ENCODE data around the gene DOCK3.
"Not testable (repeated sequence)": the region's sequence is repeated elsewhere in the genome, so short reads cannot be mapped to it uniquely, and the experiment has no call there.

DOCK3 gene

GRCh38 chr3:51106242-51106876 is 431.6 kb downstream of the DOCK3 start:
- no peak for DNase-seq (ENCODE audit: low read depth)

GRCh38 chr3:51110586-51110985 is 435.9 kb downstream of the DOCK3 start:
- no peak for DNase-seq (ENCODE audit: low read depth)

DNA sequence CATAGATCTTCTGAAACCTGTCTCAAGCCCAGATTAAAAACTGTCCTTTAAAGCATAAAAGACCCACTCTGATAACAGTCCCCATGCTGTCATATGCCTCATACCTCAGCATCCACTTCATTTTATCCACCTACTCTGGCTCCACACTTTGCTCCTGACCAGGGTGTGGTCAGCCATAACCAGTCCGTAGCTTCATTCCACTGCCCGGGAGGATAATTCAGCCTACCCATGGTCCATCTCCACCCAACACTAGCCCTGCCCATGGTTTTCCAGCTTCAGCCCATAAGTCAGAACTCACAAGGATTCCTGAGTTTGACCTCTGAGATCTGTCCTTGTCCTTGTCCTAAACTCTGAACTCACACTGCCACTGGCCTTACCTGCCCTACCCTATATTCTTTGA is 448.2 kb downstream of the DOCK3 start:
- DNase-seq (ENCODE audit: low read depth), result no peak

- DNase-seq (ENCODE audit: low read depth), result no peak
These were observed 448.8 kb downstream of the DOCK3 start for GRCh38 chr3:51123531-51123930.

- not testable (repeated sequence) for DNase-seq (ENCODE audit: low read depth)
These were observed 456.9 kb downstream of the DOCK3 start for GRCh38 chr3:51131607-51132006.

DNA sequence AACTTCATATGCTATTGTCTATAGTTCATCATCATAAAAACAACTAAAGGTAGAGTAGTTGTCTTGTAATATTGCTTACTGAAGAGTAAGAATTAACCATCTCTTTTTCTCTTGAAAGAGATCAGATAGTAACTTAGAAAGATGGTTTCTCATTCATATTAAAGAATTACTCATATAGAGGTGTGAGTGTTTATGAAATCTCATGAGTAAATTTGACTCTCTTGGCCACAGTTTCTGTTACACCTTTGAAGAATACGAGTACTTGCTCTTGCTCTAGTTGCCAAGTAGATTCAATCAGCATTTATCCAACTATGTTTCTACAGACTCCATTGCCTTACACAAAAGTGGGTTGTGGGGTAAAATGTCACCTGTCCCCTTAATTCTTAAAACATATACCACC is 463.0 kb downstream of the DOCK3 start:
- DNase-seq (ENCODE audit: low read depth), result no peak

- DNase-seq (ENCODE audit: low read depth), result no peak
These were observed 464.9 kb downstream of the DOCK3 start for GRCh38 chr3:51139616-51140015.

GRCh38 chr3:51141573-51141972 is 466.8 kb downstream of the DOCK3 start:
- no peak for DNase-seq (ENCODE audit: low read depth)

GRCh38 chr3:51145811-51146585 is 471.3 kb downstream of the DOCK3 start:
- no peak for DNase-seq (ENCODE audit: low read depth)

DNA sequence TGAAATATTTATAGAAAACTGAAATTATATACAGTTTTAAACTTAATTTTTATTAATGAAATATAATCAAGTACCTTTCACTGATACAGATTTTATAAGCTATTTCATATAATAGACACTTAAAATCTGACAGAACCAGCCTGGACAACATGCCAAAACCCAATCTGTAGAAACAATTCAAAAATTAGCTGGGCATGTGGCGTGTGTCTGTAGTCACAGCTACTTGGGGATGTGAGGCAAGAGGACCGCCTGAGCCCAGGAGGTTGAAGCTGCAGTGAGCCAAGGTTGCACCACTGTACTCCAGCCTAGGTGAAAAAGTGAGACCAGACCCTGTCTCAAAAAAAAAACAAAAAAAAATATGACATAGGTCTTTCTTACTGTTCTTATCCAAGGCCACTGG is 472.1 kb downstream of the DOCK3 start:
- no peak for DNase-seq (ENCODE audit: low read depth)

- DNase-seq (ENCODE audit: low read depth), result no peak
These were observed 481.4 kb downstream of the DOCK3 start for GRCh38 chr3:51156147-51156546.

GRCh38 chr3:51163051-51163450 is 488.3 kb downstream of the DOCK3 start:
- no peak for DNase-seq (ENCODE audit: low read depth)

- no peak for DNase-seq (ENCODE audit: low read depth)
These were observed 499.0 kb downstream of the DOCK3 start for GRCh38 chr3:51173518-51174271.

DNA sequence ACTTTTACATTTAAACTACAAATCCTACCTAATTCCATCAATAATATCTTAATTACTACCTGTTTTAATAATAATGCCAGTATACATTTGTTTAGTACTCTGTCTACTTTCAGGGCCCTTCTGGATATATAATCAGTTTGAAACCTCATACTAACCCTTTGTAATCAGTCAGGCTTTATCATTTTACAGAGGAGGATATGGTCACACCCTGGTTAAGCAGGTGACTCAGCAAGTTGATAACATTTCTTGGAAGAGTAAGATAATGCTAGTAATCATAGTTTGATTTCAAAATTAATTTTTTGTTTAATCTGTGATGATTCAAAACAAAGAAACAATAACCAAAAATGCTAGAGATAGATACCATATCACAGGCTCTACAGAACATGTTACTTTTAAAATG is 502.2 kb downstream of the DOCK3 start:
- DNase-seq (ENCODE audit: low read depth), result no peak

GRCh38 chr3:51186446-51186845 is 511.7 kb downstream of the DOCK3 start:
- DNase-seq (ENCODE audit: low read depth), result not testable (repeated sequence)

DNA sequence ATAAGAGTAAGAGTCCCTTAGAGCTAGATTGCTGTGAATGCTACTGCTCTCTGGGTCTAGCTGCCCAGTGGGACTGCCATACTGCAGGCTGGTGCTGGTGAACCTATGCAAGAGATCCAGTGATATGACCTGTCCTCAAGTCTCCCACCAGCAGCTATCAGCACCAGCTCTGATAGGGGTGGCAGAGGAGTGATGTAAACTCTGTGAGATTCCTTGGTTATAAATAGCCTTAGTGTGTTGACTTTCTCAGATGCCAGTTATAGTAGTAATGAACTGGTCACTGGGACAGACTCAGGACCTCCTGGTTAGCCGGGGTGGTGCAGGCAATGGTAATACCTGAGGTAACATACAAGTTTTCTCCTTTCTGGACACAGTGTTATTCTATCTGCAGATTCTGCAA is 515.5 kb downstream of the DOCK3 start:
- no peak for DNase-seq (ENCODE audit: low read depth)

DNA sequence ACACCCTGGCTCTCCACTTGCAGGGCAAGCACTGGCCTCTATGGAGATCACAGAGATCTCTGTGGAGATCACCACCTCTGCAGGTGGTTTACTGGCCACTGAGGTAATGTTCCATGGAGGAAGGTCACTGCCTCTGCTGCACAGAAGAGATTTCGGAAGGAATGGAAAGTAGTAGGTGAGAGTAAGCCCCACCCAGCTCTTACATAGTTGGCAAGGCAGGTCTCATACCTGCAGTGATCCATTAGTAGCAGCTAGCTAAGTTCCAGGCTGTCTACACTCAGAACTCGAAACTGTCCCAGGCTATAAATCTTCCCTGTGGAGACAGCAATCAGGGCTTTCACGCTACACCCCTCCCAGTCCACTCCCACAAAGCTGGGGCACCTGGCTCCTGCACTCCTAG is 516.1 kb downstream of the DOCK3 start:
- DNase-seq (ENCODE audit: low read depth), result no peak

DNA sequence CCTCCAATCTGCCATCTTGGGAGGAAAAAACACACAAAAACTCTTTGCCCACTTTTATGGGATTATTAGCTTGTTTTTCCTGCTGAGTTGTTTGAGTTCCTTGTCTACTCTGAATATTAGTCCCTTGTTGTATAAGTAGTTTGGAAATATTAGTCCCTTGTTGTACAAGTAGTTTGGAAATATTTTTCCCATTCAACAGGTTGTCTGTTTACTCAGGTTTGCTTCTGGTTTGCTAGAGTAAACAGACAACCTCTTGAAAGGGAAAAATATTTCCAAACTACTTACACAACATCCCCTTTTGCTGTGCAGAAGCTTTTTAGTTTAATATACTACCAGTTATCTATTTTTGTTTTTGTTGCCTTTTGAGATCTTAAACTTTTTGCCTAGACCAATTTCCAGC is 517.0 kb downstream of the DOCK3 start:
- no peak for DNase-seq (ENCODE audit: low read depth)

- no peak for DNase-seq (ENCODE audit: low read depth)
These were observed 523.8 kb downstream of the DOCK3 start for GRCh38 chr3:51198477-51198876.

GRCh38 chr3:51199296-51199695 is 524.6 kb downstream of the DOCK3 start:
- not testable (repeated sequence) for DNase-seq (ENCODE audit: low read depth)

GRCh38 chr3:51216291-51216690 is 541.6 kb downstream of the DOCK3 start:
- DNase-seq (ENCODE audit: low read depth), result no peak

- no peak for DNase-seq (ENCODE audit: low read depth)
These were observed 547.2 kb downstream of the DOCK3 start for GRCh38 chr3:51221959-51222358.

DNA sequence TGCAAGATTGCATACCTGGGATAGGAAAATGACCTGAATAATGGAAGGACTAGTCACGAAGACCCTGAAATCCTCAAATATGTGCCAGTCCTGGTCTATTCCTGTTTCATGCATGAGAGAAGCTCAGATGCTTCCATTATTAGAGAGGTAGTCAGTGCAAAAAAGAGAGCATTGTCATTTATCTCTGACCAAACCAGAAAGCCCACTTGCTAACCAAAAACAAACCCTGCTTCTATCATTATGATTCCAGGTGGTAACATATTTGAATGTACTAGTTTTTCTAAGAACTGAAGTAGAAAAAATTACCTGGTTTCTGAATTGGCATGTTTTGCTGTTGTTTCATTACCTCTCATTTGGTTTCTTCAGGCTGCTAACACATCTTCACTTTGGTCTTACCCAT is 549.6 kb downstream of the DOCK3 start:
- no peak for DNase-seq (ENCODE audit: low read depth)

Data from CMK (cell line).